Panc1 (cell line): Measurements from ENCODE around the gene NUP153. TPM values are rescaled to one million over a fixed set of nuclear protein-coding genes. Genes with fewer than 3 reads are reported as not detected.

Source experiments
- ATAC-seq: fragments of 200-7000 bp; cut with Tn5 transposase; 2 replicates; pipeline ENCODE4 v1.9.1; 2020; ENCODE audit warnings: mild to moderate bottlenecking, moderate library complexity
- BruUV-seq: library from RNA; stranded (reverse); fragments of 400-500 nt; replicated peaks from 2 replicates; lab custom pipeline; 2021; lab: Mats Ljungman, UMichigan
- CTCF ChIA-PET: fragments of 300-600 bp; sonication (Branson Sonifier 250); formaldehyde crosslinking; loops from one replicate; lab custom pipeline; 2022; ENCODE audit warnings: antibody characterized with exemption; lab: Charles Lee
- POLR2A ChIA-PET: fragments of 300-600 bp; sonication (Branson Sonifier 250); formaldehyde crosslinking; loops from one replicate; lab custom pipeline; 2022; ENCODE audit warnings: antibody characterized with exemption; lab: Charles Lee
- DNase-seq: peaks from one replicate; pipeline ENCODE4 v3.0.0-alpha.2; 2010; ENCODE audit warnings: low read depth, low spot score
- H3K27ac ChIP-seq: 2 replicates; pipeline ENCODE4 v1.5.1; 2011; ENCODE audit warnings: mild to moderate bottlenecking, low read length, inconsistent platforms
- H3K27me3 ChIP-seq: fragments of 200-500 bp; sonication (Bioruptor generic); 2 replicates; pipeline ENCODE4 v1.6.0; 2014; ENCODE audit warnings: low read length, inconsistent platforms; ENCODE audit not compliant: control insufficient read depth, insufficient read depth
- H3K36me3 ChIP-seq: fragments of 200-500 bp; sonication (Bioruptor generic); 2 replicates; pipeline ENCODE4 v1.5.1; 2014; ENCODE audit warnings: inconsistent platforms, mild to moderate bottlenecking, low read length, moderate library complexity; ENCODE audit not compliant: control insufficient read depth, insufficient read depth
- H3K4me1 ChIP-seq: 2 replicates; pipeline ENCODE4 v1.5.1; 2011; ENCODE audit warnings: inconsistent platforms, mild to moderate bottlenecking, low read length, moderate library complexity; ENCODE audit not compliant: control insufficient read depth, insufficient read depth
- H3K4me3 ChIP-seq, 2 experiments: 2 replicates each; pipeline ENCODE4 v1.5.1; 2011 to 2012; ENCODE audit warnings: low read depth in 2 of 2, low read length in 2 of 2, mild to moderate bottlenecking in 2 of 2, inconsistent platforms in 1 of 2, moderate library complexity in 1 of 2
- H3K9me3 ChIP-seq: fragments of 200-500 bp; sonication (Bioruptor generic); 2 replicates; pipeline ENCODE4 v1.5.1; 2014; ENCODE audit warnings: low read depth, mild to moderate bottlenecking, inconsistent platforms, low read length, moderate library complexity; ENCODE audit not compliant: control insufficient read depth, insufficient read depth
- POLR2AphosphoS5 ChIP-seq: IDR thresholded peaks from 2 replicates; pipeline ENCODE4 v1.6.1; 2012; ENCODE audit warnings: mild to moderate bottlenecking, low read depth, low read length, moderate library complexity
- REST ChIP-seq, 2 experiments: IDR thresholded peaks; 2 replicates each; pipeline ENCODE4 v1.6.1; 2011 to 2012; ENCODE audit warnings: low read depth in 2 of 2, control low read depth in 1 of 2, low read length in 1 of 2, mild to moderate bottlenecking in 1 of 2, moderate library complexity in 1 of 2; ENCODE audit not compliant: insufficient read depth in 1 of 2
- SIN3A ChIP-seq: IDR thresholded peaks from 2 replicates; pipeline ENCODE4 v1.6.1; 2012; ENCODE audit warnings: low read depth, mild to moderate bottlenecking, low read length, moderate library complexity, borderline replicate concordance; ENCODE audit not compliant: insufficient read depth
- TCF7L2 ChIP-seq: IDR thresholded peaks from 2 replicates; pipeline ENCODE4 v1.6.1; 2011; ENCODE audit warnings: mild to moderate bottlenecking, low read depth, low read length, inconsistent platforms
- in situ Hi-C: cut with HindIII; loops from 2 replicates; pipeline ENCODE4 v1.10.0; 2016; ENCODE audit warnings: low sequenced_read_pairs, low pct_unique_long_range_greater_than_20kb
- intact Hi-C: fragments of 100-400 bp; cut with micrococcal nuclease; formaldehyde crosslinking; loops from one replicate; pipeline ENCODE4 v1.10.0; 2022; ENCODE audit not compliant: unreplicated experiment
- total RNA-seq: library from RNA; stranded (reverse); gene quantifications from one replicate; pipeline ENCODE4 v1.2.1, GENCODE V29; 2021; ENCODE audit not compliant: unreplicated experiment
- TF ChIP-seq, protein P1 (sequence below): fragments of 450-650 bp; IDR thresholded peaks from 2 replicates; pipeline ENCODE4 v1.5.1; 2017; ENCODE audit warnings: mild to moderate bottlenecking

NUP153 gene
- total RNA-seq, 1 experiment from 2014 or later, result 62.0 TPM

DNA sequence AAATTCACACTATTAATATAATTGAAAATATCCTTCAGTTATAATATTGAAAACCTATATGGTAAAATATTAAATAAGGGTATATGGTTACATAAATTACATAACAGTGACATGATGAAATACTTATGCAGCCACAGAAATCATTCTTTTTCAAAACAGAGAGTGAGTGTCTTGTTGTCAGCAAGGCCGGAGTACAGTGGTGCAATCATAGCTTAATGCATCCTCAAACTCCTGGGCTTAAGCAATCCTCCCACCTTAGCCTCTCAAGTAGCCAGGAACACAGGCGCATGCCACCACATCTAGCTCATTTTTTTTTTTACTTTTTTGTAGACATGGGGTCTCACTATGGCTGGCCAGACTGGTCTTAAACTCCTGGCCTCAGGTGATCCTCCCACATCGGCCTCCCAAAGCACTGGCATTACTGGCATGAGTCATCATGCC, 66.2 kb downstream of the NUP153 start:
- TF ChIP-seq, protein P1, sequence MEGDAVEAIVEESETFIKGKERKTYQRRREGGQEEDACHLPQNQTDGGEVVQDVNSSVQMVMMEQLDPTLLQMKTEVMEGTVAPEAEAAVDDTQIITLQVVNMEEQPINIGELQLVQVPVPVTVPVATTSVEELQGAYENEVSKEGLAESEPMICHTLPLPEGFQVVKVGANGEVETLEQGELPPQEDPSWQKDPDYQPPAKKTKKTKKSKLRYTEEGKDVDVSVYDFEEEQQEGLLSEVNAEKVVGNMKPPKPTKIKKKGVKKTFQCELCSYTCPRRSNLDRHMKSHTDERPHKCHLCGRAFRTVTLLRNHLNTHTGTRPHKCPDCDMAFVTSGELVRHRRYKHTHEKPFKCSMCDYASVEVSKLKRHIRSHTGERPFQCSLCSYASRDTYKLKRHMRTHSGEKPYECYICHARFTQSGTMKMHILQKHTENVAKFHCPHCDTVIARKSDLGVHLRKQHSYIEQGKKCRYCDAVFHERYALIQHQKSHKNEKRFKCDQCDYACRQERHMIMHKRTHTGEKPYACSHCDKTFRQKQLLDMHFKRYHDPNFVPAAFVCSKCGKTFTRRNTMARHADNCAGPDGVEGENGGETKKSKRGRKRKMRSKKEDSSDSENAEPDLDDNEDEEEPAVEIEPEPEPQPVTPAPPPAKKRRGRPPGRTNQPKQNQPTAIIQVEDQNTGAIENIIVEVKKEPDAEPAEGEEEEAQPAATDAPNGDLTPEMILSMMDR, result no peak
- TF ChIP-seq REST (IDR thresholded peaks at IDR 0.05; ENCODE audit: insufficient read depth in 1 of 2, low read depth in 2 of 2, low read length in 1 of 2) (no peak), TCF7L2 (no peak), POLR2AphosphoS5 (no peak), SIN3A (no peak)
- ChIA-PET POLR2A (no interaction called here), CTCF (interaction anchor here (0.7 kb wide), 1 partner anchor 113 kb away, joined by 3 read pairs; no protein-coding TSS in a partner anchor)
- no TSS peak for BruUV-seq
- in situ Hi-C loops (no loop called here), intact Hi-C loops (no loop called here)
- H3K27ac ChIP-seq, result no peak overlapping the region
- H3K4me1 ChIP-seq, result no peaks in the 10 kb centered on the region
- no peaks in the 10 kb centered on the region for H3K27me3 ChIP-seq
- no peak for ATAC-seq
- no peak for DNase-seq
- H3K36me3 ChIP-seq, result peaks cover 46% of the 10 kb centered on the region
- no peaks in the 10 kb centered on the region for H3K9me3 ChIP-seq
- no peak overlapping the region for H3K4me3 ChIP-seq

DNA sequence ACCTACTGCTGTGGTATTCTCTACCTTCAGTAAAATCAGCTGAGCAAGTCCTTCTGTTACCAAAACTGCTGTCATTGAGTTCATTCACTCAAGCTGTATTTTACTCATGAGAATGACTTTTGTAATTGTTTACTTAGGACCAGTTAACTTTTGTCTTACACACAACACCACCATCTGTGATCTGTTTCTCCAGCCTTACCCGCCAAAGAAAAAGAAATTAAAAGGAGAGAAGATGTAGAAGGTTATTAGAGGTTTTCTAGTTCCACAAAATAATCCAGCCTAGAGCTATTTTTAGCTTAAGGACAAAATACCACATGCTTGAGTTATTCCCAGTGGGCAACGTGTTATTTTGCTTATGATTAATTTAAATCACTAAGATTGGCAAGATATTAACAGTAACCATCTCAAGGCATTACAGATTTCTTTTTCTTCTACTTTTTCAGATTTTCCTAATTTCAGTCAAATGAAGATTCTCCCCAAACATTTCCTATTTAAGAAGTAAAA, 68.5 kb downstream of the NUP153 start:
- no peak for TF ChIP-seq TCF7L2
- no peak for TF ChIP-seq POLR2AphosphoS5
- no peak for TF ChIP-seq SIN3A
- no peak for TF ChIP-seq REST (IDR thresholded peaks at IDR 0.05; ENCODE audit: insufficient read depth in 1 of 2, low read depth in 2 of 2, low read length in 1 of 2)
- in situ Hi-C loops, result no loop called here
- ChIA-PET CTCF (no interaction called here), POLR2A (interaction anchor here (0.6 kb wide), 1 partner anchor 57 kb away, joined by 5 read pairs; no protein-coding TSS in a partner anchor)
- Histone ChIP-seq H3K27ac (no peak overlapping the region), H3K4me3 (no peak overlapping the region), H3K36me3 (peaks cover 40% of the 10 kb centered on the region), H3K4me1 (no peaks in the 10 kb centered on the region), H3K9me3 (no peaks in the 10 kb centered on the region), H3K27me3 (no peaks in the 10 kb centered on the region)
- BruUV-seq, result no TSS peak
- no peak for ATAC-seq
- no peak for DNase-seq
- intact Hi-C loops, result no loop called here
